HG02678 (cell line): ENCODE data around the gene CYTH2.

Source experiments
- ATAC-seq: cut with Tn5 transposase; IDR thresholded peaks from one replicate; pipeline ENCODE4 v1.9.1; 2021; ENCODE audit warnings: mild to moderate bottlenecking, moderate library complexity; ENCODE audit not compliant: unreplicated experiment

CYTH2 gene, protein sequence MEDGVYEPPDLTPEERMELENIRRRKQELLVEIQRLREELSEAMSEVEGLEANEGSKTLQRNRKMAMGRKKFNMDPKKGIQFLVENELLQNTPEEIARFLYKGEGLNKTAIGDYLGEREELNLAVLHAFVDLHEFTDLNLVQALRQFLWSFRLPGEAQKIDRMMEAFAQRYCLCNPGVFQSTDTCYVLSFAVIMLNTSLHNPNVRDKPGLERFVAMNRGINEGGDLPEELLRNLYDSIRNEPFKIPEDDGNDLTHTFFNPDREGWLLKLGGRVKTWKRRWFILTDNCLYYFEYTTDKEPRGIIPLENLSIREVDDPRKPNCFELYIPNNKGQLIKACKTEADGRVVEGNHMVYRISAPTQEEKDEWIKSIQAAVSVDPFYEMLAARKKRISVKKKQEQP

GRCh38 chr19:48469289-48469881 is at the start of gene CYTH2:
TSS of gene CYTH2 (plus strand) at chr19:48469369. CDS start at chr19:48469508, 139 bp downstream.
- ATAC-seq: peak; percentile 28

DNA sequence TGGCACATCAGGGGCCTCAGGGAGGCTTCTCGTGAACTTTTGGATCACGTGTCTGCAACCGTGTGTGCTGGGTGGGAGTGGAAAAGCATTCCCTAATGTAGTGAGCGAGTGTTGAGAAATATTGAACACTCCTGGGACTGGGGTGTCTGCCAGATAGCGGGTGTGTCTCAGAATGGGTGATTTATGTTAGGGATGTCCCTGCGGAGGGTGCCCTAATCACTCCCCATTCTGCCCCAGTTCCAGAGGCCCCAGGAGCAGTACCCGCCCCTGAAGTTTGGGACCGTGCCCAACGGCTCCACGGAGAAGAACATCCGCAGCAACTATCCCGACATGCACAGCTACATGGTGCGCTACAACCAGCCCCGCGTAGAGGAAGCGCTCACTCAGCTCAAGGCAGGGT is 47.6 kb upstream of the CYTH2 start:
- no peak for ATAC-seq

GRCh38 chr19:48424694-48425219 is 44.4 kb upstream of the CYTH2 start:
- ATAC-seq: no peak

DNA sequence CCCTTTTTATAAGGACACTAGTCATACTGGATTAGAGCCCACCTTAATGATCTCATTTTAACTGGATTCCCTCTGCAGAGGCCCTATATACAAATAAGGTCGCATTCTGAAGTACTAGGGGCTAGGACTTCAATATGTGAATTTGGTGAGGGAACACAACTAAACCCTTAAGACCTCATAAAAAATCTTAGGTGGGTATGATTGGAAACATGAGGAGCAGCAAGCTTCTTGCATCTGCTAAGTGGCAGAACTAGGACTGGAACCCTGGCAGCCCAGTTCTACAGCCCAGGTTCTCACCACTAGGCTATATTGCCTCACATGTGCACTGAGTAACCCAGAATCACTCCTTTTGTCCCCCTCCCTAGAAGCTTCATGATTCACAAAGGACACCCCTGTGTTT is 40.5 kb upstream of the CYTH2 start:
- ATAC-seq: no peak

DNA sequence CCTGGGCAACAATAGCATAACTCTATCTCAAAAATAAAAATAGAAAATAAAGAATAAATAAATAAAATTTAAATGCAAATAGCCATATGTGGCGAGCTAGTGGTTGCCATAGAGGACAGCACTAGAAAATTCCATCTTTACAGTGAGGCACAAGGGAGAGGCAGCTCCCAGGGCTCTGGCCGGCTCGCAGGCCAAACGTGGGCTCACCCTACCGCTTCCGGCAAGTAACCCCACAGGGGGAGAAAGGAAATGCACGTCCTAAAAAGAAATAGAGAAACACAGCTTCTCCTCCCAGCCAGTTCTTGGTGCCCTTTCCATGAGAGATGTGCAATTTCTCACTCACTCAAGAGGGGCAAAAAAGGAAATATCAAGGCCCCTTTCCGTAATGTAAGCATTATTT is 35.8 kb upstream of the CYTH2 start:
- no peak for ATAC-seq

GRCh38 chr19:48436586-48436985 is 32.6 kb upstream of the CYTH2 start:
- ATAC-seq: no peak

GRCh38 chr19:48441360-48442050 is 27.7 kb upstream of the CYTH2 start:
- no peak for ATAC-seq

GRCh38 chr19:48442116-48443035 is 26.8 kb upstream of the CYTH2 start:
- no peak for ATAC-seq

GRCh38 chr19:48443256-48443655 is 25.9 kb upstream of the CYTH2 start:
- no peak for ATAC-seq

DNA sequence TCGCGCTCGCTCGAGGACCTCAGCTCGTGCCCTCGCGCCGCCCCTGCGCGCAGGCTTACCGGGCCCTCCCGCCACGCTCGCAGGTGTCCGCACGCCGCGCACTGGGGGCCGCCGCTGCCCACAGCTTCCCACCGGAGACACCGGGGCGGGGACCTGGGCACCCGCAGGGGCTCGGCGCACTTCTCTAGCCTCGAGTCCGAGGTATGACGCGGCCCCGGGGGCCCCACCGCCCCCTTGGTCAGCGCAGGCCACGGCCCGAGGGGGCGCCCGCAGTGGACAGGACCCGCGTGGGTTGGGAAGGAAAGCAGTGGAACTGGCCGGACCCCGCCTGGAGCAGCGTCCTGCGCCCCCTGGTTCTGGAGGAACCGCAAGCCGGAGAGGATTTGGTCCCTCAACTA is 25.4 kb upstream of the CYTH2 start:
- ATAC-seq: no peak

- no peak for ATAC-seq
Observed at GRCh38 chr19:48444129-48444935, 24.8 kb upstream of the CYTH2 start.

- ATAC-seq: no peak
Observed at GRCh38 chr19:48444936-48445200, 24.3 kb upstream of the CYTH2 start.

DNA sequence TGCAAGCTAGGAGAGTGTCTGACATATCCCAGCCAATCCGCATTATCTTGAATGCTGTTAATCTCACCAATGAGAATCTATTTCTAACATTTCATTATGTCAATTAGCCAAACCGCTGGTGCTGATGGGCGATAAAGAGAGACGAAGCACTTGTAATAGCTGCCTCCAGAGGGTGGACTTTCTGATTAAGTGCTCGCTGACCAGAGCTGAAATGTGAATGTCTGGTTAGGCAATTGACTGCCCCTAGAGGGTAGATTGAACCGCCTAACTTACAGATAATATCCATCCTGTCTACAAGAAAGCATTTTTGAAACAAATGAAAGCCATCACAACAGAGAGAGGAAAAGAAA is 23.9 kb upstream of the CYTH2 start:
- ATAC-seq: peak; percentile 14

DNA sequence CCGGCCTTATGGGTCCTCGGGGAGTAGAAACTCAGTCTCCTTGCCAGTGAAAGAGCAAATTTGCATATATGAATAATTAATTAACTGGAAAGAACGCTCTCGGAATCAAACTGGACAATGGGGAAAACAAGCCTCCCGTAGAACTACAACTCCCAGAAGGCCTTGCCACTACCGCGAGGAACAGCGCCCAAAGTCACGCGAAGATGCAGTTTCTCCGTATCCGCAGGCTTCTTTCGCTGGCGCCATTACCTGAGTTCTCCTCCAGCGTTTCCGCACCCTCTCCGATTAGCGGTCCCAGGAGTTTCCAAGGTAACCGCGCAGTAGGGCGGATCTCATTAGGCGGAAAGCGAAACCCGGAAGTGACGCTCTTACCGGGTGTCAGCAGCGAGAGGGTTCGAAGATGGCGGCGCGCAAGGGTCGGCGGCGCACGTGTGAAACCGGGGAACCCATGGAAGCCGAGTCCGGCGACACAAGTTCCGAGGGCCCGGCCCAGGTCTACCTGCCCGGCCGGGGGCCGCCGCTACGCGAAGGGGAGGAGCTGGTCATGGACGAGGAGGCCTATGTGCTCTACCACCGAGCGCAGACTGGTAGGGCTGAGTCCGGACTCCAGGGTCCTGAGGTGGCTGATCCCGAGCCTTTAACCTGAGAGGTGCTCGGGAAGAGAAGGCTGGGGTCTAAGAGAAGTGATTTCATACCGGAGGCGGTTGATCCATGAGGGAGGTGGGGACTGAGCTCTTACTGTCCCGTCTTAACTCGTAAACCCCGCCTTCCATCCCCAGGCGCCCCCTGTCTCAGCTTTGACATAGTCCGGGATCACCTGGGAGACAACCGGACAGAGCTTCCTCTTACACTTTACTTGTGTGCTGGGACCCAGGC is 23.3 kb upstream of the CYTH2 start, which contains the start of gene GRWD1:
TSS of gene GRWD1 (plus strand) at position 378 of the 876 bp plus-strand sequence. CDS start at position 401, 23 bp downstream.
- ATAC-seq: peak; percentile 91

GRCh38 chr19:48446579-48446978 is 22.6 kb upstream of the CYTH2 start:
- no peak for ATAC-seq

DNA sequence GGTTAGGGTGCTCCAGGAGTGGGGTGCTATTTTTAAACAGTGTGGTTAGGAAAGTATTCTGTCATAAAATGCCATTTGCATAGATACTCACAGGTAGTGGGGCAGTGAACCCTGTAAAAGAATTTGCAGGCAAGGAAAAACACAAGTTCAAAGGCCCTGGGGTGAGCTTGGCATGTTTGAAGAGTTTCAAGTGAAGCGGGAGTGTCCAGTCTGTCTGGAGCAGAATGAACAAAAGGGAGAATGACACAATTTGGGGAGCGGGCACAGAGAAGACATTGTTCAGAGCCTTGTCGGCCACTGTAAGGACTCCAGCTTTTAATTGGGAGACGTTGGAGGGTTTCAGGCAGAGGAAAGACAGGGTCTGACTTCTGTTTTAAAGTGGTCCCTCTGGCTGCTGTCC is 20.6 kb upstream of the CYTH2 start:
- ATAC-seq: no peak

GRCh38 chr19:48450441-48450840 is 18.7 kb upstream of the CYTH2 start:
- no peak for ATAC-seq

DNA sequence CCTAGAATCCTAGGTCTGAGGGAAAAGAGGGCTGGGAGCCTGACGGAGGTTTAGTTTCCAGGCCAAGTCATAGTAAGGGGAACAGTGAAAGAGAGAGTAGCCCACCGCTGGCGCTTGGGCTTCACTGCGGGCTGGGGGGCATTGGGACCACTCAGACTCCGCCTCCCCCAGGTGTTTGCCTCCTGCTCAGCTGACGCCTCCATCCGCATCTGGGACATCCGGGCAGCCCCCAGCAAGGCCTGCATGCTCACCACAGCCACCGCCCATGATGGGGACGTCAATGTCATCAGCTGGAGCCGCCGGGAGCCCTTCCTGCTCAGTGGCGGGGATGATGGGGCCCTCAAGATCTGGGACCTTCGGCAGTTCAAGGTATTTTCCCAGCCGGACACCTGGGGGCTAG is 18.3 kb upstream of the CYTH2 start:
- no peak for ATAC-seq

DNA sequence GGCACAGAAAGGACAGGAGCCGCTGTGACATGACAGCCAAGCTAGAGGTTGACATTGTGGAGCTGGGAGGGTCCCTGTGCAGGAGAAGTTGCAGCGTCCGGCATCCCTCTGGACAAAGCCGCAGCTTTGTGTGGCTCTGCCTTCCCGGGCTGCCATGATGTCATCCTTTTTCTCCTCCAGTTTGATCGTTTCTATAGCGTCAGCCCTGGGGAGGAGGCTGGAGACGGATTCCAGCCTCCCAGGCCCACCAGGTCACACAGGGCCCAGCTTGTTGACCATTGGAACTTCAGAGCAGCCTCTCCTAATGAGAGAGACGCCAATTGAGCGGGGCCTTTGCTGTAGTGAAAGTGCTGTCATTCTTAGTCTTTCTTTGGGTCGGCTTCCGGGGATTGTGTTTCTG is 17.5 kb upstream of the CYTH2 start:
- ATAC-seq: no peak
